GM23338 (cell line): ENCODE results near the gene ACAT2. TPM values are rescaled to one million over a fixed set of nuclear protein-coding genes. Genes with fewer than 3 reads are reported as not detected.

Experiments used
- ATAC-seq: fragments of 200-7000 bp; cut with Tn5 transposase; 3 replicates; pipeline ENCODE4 v1.9.1; 2020
- DNase-seq: peaks from one replicate; pipeline ENCODE4 v3.0.0-alpha.2; 2015; ENCODE audit warnings: low spot score
- H2AFZ ChIP-seq: fragments of 200-600 bp; sonication (generic); 2 replicates; pipeline ENCODE4 v1.8.0; 2016; ENCODE audit warnings: antibody characterized with exemption, mild to moderate bottlenecking, moderate library complexity
- H3F3A ChIP-seq: fragments of 200-600 bp; sonication (generic); replicated peaks from 2 replicates; pipeline ENCODE4 v1.8.0; 2017; ENCODE audit warnings: antibody characterized with exemption, mixed run types, low read depth
- H3K27ac ChIP-seq: fragments of 200-600 bp; sonication (generic); 2 replicates; pipeline ENCODE4 v1.6.1; 2016; ENCODE audit warnings: low read depth
- H3K27me3 ChIP-seq: fragments of 200-600 bp; sonication (generic); 2 replicates; pipeline ENCODE4 v1.8.0; 2016; ENCODE audit warnings: mild to moderate bottlenecking, mixed run types, moderate library complexity; ENCODE audit not compliant: insufficient read depth
- H3K36me3 ChIP-seq: fragments of 200-600 bp; sonication (generic); 2 replicates; pipeline ENCODE4 v1.8.0; 2016; ENCODE audit warnings: mild to moderate bottlenecking; ENCODE audit not compliant: insufficient read depth
- H3K4me1 ChIP-seq: fragments of 200-600 bp; sonication (generic); 2 replicates; pipeline ENCODE4 v1.8.0; 2016; ENCODE audit warnings: mild to moderate bottlenecking, moderate library complexity; ENCODE audit not compliant: insufficient read depth
- H3K4me2 ChIP-seq: fragments of 200-600 bp; sonication (generic); 2 replicates; pipeline ENCODE4 v1.7.1; 2017; ENCODE audit warnings: mixed run types
- H3K4me3 ChIP-seq: fragments of 200-600 bp; sonication (generic); 2 replicates; pipeline ENCODE4 v1.6.1; 2016; ENCODE audit warnings: mixed run types
- H3K79me2 ChIP-seq: fragments of 200-600 bp; sonication (generic); replicated peaks from 2 replicates; pipeline ENCODE4 v1.8.0; 2017; ENCODE audit warnings: mild to moderate bottlenecking; ENCODE audit not compliant: insufficient read depth
- H3K9me2 ChIP-seq: fragments of 200-600 bp; sonication (generic); 2 replicates; pipeline ENCODE4 v1.8.0; 2017; ENCODE audit not compliant: insufficient read depth
- H4K20me1 ChIP-seq: fragments of 200-600 bp; sonication (generic); replicated peaks from 2 replicates; pipeline ENCODE4 v1.8.0; 2017; ENCODE audit warnings: mild to moderate bottlenecking; ENCODE audit not compliant: insufficient read depth
- H3K27ac Mint-ChIP-seq: 2 replicates; pipeline ENCODE4 v1.8.0; 2020; ENCODE audit warnings: inconsistent platforms, mild to moderate bottlenecking, moderate library complexity, mixed read lengths
- H3K27me3 Mint-ChIP-seq: 3 replicates; pipeline ENCODE4 v1.8.0; 2022; ENCODE audit warnings: low read depth, mild to moderate bottlenecking, moderate library complexity, mixed read lengths, inconsistent platforms; ENCODE audit not compliant: insufficient read depth, poor library complexity
- H3K36me3 Mint-ChIP-seq: 3 replicates; pipeline ENCODE4 v1.8.0; 2021; ENCODE audit warnings: low read depth, mild to moderate bottlenecking, inconsistent platforms, moderate library complexity, mixed read lengths
- H3K4me1 Mint-ChIP-seq: 3 replicates; pipeline ENCODE4 v1.8.0; 2020; ENCODE audit warnings: mild to moderate bottlenecking, inconsistent platforms, mixed read lengths
- H3K4me3 Mint-ChIP-seq: 3 replicates; pipeline ENCODE4 v1.8.0; 2021; ENCODE audit warnings: moderate library complexity, mild to moderate bottlenecking, inconsistent platforms, mixed read lengths
- H3K9me3 Mint-ChIP-seq: 3 replicates; pipeline ENCODE4 v1.8.0; 2020; ENCODE audit warnings: moderate library complexity, mild to moderate bottlenecking, inconsistent platforms, mixed read lengths
- CREB1 ChIP-seq: fragments of 250-450 bp; sonication (Bioruptor Pico); IDR thresholded peaks from 2 replicates; pipeline ENCODE4 v1.5.0; 2020; ENCODE audit warnings: low read depth, mild to moderate bottlenecking, moderate library complexity
- EZH2 ChIP-seq: fragments of 200-600 bp; sonication (generic); IDR thresholded peaks from one replicate; pipeline ENCODE4 v1.8.0; 2017; ENCODE audit warnings: antibody characterized with exemption, mild to moderate bottlenecking, low read depth; ENCODE audit not compliant: unreplicated experiment
- EZH2phosphoT487 ChIP-seq: fragments of 200-600 bp; sonication (generic); IDR thresholded peaks from one replicate; pipeline ENCODE4 v1.8.1; 2018; ENCODE audit warnings: antibody characterized with exemption; ENCODE audit not compliant: unreplicated experiment
- JUNB ChIP-seq: IDR thresholded peaks from one replicate; pipeline ENCODE4 v1.6.1; 2016; ENCODE audit warnings: antibody characterized with exemption; ENCODE audit not compliant: unreplicated experiment
- NANOG ChIP-seq: IDR thresholded peaks from 2 replicates; pipeline ENCODE4 v1.6.1; 2016; ENCODE audit warnings: antibody characterized with exemption, borderline replicate concordance
- POLR2AphosphoS5 ChIP-seq: IDR thresholded peaks from 2 replicates; pipeline ENCODE4 v1.6.1; 2016; ENCODE audit warnings: antibody characterized with exemption, low read depth
- STAT1 ChIP-seq: IDR thresholded peaks from one replicate; pipeline ENCODE4 v1.6.1; 2016; ENCODE audit warnings: antibody characterized with exemption; ENCODE audit not compliant: unreplicated experiment
- ZNF114 ChIP-seq: fragments of 250-450 bp; sonication (Bioruptor Pico); IDR thresholded peaks from 2 replicates; pipeline ENCODE4 v1.5.0; 2020; ENCODE audit warnings: mild to moderate bottlenecking, moderate library complexity
- ZNF331 ChIP-seq: fragments of 250-450 bp; sonication (Bioruptor Pico); IDR thresholded peaks from 2 replicates; pipeline ENCODE4 v1.5.0; 2020; ENCODE audit warnings: low read depth, mild to moderate bottlenecking, moderate library complexity
- ZNF462 ChIP-seq: fragments of 250-450 bp; sonication (Bioruptor Pico); IDR thresholded peaks from 2 replicates; pipeline ENCODE4 v1.5.0; 2020; ENCODE audit warnings: mild to moderate bottlenecking, moderate library complexity
- polyA plus RNA-seq: library from polyadenylated mRNA; unstranded; fragments of >200 nt; fragmentation: Nextera tagmentation; extraction: Ambion mirVana; gene quantifications from 2 replicates; pipeline ENCODE4 v1.2.1, GENCODE V29; 2016
- total RNA-seq: library from RNA; depleted of rRNA; stranded (reverse); fragments of >200 nt; shearing (Covaris generic); gene quantifications from 2 replicates; pipeline ENCODE4 v1.2.3, GENCODE V29; 2014
- TF ChIP-seq, protein P1 (sequence below): IDR thresholded peaks from 2 replicates; pipeline ENCODE4 v1.6.1; 2016; ENCODE audit warnings: antibody characterized with exemption
- TF ChIP-seq, protein P2 (sequence below): IDR thresholded peaks from one replicate; pipeline ENCODE4 v1.6.1; 2018; ENCODE audit warnings: antibody characterized with exemption; ENCODE audit not compliant: unreplicated experiment

Gene ACAT2
- total and polyA plus RNA-seq, 2 experiments from 2014 or later = 108 to 151 TPM

DNA sequence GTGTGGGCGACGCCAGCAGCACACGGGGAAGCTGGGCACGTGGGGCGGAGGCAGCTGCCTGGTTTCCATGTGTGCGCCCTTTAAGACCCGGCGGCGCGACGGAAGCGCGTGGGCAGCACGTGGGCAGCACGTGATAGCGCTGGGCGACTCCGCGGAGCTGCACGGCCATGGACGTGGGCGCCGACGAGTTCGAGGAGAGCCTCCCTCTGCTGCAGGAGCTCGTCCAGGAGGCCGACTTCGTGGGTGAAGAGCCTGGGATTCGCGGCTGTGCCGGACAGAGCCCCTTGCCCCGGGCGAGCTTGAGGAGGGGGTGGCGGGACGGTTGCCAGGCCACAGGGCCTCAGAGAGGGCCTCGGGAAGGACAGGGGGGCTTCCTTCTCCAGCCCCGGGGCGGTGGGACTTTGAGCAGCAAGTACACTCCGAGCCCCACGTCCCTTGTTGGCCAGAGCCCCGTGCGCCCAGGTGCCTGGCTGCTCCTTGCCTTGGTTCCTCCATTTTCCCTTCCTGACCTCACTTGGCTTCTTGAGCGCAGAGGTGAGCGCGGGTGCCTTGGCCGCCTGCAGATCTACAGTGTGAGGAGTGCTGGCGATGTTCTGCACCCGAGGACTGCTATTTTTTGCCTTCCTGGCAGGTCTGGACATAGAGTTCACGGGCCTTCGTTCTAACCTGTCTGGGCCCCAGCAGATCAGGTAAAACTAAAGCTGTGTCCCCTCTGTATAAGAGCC, 38.5 kb downstream of the ACAT2 start, which contains the start of gene PNLDC1:
TSS of gene PNLDC1 (plus strand) at position 136 of the 725 bp plus-strand sequence. CDS start at position 168, 32 bp downstream.
- Mint-ChIP-seq H3K27ac (peak within 1 kb of the TSS; percentile 92), H3K27me3 (peaks cover 9% of the 10 kb centered on the region), H3K9me3 (no peaks in the 10 kb centered on the region), H3K36me3 (peaks cover 24% of the 10 kb centered on the region), H3K4me3 (no peak within 1 kb of the TSS), H3K4me1 (0 out of 3 replicates have a peak, but pooled peaks cover 2% of the 10 kb centered on the region)
- H3K4me1 ChIP-seq = no peaks in the 10 kb centered on the region
- H2AFZ ChIP-seq = no peak within 1 kb of the TSS
- H3K79me2 ChIP-seq = peaks cover 9% of the 10 kb centered on the region; the same call in 1 of the 2 replicates
- H3K9me2 ChIP-seq = no peaks in the 10 kb centered on the region
- H3K27me3 ChIP-seq = no peaks in the 10 kb centered on the region
- TF ChIP-seq ZNF331 (no peak), NANOG (no peak), STAT1 (no peak), ZNF462 (CRISPR knock-in tag) (no peak), CREB1 (CRISPR knock-in tag) (no peak), EZH2 (no peak), JUNB (no peak), POLR2AphosphoS5 (no peak), EZH2phosphoT487 (no peak), ZNF114 (CRISPR knock-in tag) (no peak)
- TF ChIP-seq, protein P1, sequence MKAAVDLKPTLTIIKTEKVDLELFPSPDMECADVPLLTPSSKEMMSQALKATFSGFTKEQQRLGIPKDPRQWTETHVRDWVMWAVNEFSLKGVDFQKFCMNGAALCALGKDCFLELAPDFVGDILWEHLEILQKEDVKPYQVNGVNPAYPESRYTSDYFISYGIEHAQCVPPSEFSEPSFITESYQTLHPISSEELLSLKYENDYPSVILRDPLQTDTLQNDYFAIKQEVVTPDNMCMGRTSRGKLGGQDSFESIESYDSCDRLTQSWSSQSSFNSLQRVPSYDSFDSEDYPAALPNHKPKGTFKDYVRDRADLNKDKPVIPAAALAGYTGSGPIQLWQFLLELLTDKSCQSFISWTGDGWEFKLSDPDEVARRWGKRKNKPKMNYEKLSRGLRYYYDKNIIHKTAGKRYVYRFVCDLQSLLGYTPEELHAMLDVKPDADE = no peak
- TF ChIP-seq, protein P2, sequence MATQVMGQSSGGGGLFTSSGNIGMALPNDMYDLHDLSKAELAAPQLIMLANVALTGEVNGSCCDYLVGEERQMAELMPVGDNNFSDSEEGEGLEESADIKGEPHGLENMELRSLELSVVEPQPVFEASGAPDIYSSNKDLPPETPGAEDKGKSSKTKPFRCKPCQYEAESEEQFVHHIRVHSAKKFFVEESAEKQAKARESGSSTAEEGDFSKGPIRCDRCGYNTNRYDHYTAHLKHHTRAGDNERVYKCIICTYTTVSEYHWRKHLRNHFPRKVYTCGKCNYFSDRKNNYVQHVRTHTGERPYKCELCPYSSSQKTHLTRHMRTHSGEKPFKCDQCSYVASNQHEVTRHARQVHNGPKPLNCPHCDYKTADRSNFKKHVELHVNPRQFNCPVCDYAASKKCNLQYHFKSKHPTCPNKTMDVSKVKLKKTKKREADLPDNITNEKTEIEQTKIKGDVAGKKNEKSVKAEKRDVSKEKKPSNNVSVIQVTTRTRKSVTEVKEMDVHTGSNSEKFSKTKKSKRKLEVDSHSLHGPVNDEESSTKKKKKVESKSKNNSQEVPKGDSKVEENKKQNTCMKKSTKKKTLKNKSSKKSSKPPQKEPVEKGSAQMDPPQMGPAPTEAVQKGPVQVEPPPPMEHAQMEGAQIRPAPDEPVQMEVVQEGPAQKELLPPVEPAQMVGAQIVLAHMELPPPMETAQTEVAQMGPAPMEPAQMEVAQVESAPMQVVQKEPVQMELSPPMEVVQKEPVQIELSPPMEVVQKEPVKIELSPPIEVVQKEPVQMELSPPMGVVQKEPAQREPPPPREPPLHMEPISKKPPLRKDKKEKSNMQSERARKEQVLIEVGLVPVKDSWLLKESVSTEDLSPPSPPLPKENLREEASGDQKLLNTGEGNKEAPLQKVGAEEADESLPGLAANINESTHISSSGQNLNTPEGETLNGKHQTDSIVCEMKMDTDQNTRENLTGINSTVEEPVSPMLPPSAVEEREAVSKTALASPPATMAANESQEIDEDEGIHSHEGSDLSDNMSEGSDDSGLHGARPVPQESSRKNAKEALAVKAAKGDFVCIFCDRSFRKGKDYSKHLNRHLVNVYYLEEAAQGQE = no peak
- peaks cover 22% of the 10 kb centered on the region for H3K36me3 ChIP-seq
- 0 out of 2 replicates have a peak, but pooled peaks cover 10% of the 10 kb centered on the region for H3F3A ChIP-seq
- H3K4me2 ChIP-seq = no peak within 1 kb of the TSS
- H3K27ac ChIP-seq = no peak within 1 kb of the TSS
- ATAC-seq = peak; percentile 59
- no peak within 1 kb of the TSS for H3K4me3 ChIP-seq
- no peaks in the 10 kb centered on the region for H4K20me1 ChIP-seq
- DNase-seq = peak; percentile 25
